H4 (cell line): Measurements from ENCODE around the gene FBXW8. TPM values are rescaled to one million over a fixed set of nuclear protein-coding genes. Genes with fewer than 3 reads are reported as not detected.

ENCODE experiments used
- DNase-seq: peaks from one replicate; pipeline ENCODE4 v3.0.0-alpha.2; 2015; ENCODE audit warnings: low spot score
- total RNA-seq: library from RNA; depleted of rRNA; stranded (reverse); fragments of >200 nt; shearing (Covaris generic); gene quantifications from 2 replicates; pipeline ENCODE4 v1.2.3, GENCODE V29; 2014

FBXW8 gene
- total RNA-seq, 1 experiment from 2014 or later: 9.8 TPM

GRCh38 chr12:116955382-116956021, 44.8 kb downstream of the FBXW8 start:
- no peak for DNase-seq

GRCh38 chr12:116958402-116959197, 47.9 kb downstream of the FBXW8 start:
- peak; percentile 57 for DNase-seq

- DNase-seq: no peak
Observed at GRCh38 chr12:116959198-116959460, 48.4 kb downstream of the FBXW8 start.

DNA sequence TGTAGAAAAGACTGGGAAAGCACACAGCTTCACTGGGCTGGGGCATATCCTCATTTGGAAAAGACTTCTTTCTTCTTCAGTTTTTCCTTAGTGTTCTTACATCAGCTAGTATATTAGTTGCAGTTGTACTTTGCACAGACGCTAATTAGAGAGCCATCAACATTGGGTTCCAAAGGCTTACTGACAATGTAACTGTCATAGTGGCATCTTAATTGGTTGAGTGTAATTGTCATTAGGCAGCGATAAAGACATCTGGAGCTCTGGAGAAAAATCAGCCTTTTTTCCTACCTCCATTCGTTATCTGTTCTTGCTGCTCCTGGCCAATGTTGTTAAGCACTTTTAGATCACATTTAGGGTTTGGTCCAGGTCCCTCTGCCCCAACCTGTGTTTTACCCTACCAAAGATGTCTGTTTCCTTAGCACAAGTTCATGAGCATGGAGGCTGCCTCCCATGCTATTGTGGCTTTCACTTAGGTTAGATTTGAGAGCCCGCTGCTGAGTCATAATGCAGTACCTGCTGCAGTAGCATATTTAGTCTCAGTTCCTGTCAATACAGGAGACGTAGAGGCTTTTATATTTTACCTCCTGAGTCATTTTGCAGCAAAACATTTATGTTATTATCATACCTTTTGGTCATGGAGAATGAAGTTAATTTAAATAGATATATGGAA, 49.2 kb downstream of the FBXW8 start:
- DNase-seq: no peak

GRCh38 chr12:116962197-116962596, 51.4 kb downstream of the FBXW8 start:
- no peak for DNase-seq

- DNase-seq: no peak
Observed at GRCh38 chr12:116962783-116963356, 52.1 kb downstream of the FBXW8 start.

- no peak for DNase-seq
Observed at GRCh38 chr12:116964054-116965050, 53.6 kb downstream of the FBXW8 start.

- no peak for DNase-seq
Observed at GRCh38 chr12:116968986-116969385, 58.2 kb downstream of the FBXW8 start.

DNA sequence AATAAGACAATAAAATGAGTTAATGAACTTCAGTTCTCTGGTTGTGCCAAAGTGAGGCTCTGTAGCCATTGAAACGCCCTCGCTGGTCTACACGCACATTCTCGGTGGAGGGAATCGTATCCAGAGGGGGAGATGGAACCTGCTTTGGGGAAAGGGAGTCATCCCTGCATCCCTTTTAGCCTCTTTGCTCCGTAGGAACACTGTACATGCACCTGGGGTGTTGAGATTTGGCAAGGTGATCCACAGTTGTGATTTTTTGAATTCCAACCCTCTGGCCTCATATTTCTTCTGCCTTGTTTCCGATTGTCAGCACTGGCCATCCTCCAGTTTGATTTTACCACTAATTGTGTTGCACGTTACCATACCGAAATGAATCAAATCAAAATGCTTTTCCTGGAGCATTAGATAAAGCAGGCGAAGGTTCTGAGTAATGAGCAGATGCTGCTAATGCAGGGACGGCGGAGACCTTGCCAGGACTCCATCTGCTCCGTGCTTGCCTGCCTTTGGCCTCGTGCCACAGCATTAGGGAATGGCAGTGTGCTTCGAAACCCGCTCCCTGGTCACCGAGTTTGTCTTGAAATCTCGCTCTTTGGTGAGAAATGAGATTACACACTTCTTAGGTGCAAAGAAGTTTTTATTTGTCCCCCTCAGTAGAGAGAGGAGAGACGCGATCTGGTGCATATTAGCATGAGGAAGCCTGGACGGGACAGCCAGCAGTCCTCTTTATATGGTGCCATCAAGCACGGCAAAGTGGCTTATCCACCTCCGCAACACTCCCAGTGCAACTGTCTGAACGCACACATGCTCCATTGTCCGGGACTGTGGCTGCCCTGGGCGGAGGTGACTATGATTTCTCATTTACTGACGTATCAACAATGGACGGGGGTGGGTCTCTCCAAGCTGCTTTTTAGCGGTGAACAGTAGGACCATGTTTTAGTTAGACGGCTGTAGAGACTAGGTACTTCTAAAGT, 59.1 kb downstream of the FBXW8 start:
- no peak for DNase-seq

- DNase-seq: no peak
Observed at GRCh38 chr12:116971222-116971621, 60.5 kb downstream of the FBXW8 start.

DNA sequence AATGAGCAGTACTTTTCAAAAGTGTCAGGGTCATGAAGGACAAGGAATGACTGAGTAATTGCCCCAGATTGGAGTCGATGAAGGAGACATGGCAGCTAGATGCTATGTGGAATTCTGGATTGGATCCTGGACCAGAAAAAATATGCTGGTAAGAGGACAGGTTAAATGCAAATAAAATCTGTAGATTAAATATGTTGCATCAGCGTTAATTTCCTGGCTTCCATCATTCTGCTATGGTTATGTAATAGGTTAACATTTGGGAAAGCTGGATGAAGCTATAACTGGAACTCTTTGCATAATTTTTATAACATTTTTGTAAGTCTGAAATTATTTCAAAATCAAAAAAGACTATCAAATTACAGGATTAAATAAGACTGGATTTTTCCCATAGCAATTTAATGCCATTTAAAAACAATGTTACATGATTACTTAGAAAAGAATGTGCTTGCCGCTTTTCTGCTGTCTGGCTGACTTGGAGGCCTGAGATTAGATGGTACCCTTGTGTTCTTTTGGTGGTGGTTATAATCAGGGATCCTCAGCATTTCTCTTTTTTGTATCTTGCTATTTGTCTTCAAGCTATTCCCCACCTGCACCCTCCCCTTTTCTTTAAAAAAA, 65.1 kb downstream of the FBXW8 start:
- DNase-seq: no peak

DNA sequence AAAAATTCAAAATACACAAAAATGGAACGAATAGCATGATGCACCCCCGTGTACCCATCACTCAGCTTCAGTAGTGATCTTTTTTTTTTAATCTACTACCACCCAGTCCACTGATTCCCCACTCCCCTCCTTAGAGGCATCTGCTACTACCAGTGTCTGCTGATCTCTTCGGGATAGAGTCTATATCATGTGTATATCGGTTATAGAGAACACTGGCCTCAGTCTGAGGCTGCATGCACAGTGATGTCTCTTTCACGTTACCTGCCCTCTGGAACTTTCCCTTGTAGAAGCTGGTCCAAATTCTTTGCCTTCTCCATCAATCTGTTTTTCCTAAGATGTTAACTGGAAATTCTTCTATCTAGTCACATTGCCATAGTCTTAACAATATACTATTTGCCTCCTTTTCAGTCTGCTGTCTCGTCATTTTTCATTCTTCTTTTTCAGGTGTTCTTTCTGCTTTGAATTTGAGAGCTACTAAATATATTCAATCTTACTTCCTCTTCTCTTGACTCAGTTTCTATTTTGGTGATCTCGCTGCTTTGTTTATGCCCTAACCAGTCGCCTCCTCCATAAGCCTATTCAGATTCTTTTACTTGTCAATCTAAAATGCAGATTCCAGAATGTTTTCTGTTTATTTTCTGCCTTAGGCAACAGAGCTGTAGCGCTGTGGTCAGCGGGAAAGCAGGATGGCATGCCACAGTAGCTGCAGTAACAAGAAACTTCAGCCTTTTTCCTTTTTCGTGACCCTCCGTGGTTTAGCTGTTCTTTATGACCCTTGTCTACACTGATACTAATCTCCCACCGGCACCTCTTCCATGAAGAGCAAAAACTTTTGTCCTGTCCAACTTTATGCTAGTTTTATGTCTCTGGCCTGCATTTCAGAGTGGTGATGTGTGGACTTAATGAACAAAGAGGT, 67.0 kb downstream of the FBXW8 start:
- DNase-seq: no peak

- no peak for DNase-seq
Observed at GRCh38 chr12:116978791-116979508, 68.2 kb downstream of the FBXW8 start.

DNA sequence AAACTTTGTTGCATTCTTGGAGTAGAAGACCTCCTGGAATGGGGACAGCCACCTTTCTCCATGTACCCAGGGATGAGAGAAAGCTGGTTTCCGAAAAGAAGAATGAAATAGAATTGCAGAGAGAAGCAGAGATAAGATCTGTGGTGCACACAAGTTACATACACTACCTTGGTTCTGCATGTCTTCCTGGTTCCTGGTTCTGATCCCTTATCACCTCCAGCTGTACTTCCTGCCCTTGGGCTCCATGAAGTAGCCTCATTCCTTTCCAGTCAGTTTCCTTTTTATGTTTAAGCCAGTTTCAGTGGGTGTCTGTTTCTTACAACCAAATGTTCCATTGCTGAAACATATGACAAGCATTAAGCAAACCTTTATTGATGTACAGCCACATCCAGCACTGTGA, 69.3 kb downstream of the FBXW8 start:
- no peak for DNase-seq

DNA sequence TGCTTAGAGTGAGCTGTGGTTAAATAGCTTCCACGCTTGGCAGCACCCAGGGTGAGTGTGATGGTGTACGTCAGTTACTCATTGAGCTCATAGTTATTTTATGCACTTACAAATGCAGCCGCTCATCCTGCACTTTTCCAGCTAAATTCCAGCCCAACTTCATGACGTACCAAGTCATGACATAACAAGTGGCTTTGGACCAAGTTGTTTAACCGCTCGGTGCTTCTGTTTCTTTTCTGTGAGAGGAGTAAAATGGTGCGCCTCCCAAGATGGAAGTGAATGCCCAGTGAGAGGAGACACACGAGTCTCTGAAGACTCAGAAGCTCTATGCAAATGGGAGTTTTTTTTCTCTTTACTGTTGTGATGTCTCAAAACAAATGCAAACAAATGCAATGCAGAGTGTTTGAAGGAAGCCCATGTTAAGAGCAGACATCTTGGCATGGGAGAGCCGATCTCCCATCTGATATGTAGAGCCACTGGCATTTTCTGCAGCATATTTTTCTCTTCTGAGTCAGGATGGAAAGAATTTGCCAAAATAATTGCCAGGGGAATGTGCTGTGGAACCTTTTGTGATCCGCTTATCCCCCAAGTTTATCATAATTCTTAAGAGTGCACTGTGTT, 72.2 kb downstream of the FBXW8 start:
- no peak for DNase-seq

GRCh38 chr12:116984098-116984497, 73.3 kb downstream of the FBXW8 start:
- DNase-seq: no peak

DNA sequence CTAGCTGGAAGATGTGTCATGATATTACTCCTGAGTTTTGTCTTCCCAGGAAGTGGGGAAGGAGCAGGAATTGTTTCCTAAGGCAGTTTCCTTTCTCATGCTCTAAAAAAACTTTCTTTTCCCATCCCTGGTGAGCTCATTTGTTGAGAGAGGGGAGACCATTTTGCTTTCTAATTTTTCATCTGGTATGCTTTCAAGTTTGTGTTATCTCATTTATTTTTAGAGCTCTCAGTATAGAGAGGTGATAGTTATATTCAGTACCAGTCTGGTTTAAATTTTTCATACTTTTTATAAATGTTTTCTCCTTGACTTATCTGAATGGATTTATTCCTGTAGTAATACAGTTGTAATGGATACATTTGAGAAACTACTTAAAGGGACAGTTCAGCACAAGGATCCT, 79.6 kb downstream of the FBXW8 start:
- DNase-seq: no peak
